PC-9 (cell line): ENCODE measurements around the gene NFKBIE.

Source experiments
- CTCF ChIP-seq: fragments of 200-600 bp; sonication (generic); conservative IDR thresholded peaks from 2 replicates; pipeline ENCODE4 v1.6.1; 2017; ENCODE audit warnings: mixed run types, antibody characterized with exemption, mild to moderate bottlenecking, moderate library complexity
- EZH2 ChIP-seq: fragments of 200-600 bp; sonication (generic); IDR thresholded peaks from 2 replicates; pipeline ENCODE4 v1.8.0; 2017; ENCODE audit warnings: antibody characterized with exemption, low read depth

- TF ChIP-seq CTCF (no peak), EZH2 (no peak)
Observed at GRCh38 chr6:44256775-44257024, 8.7 kb downstream of the NFKBIE start.
